Effector CD4-positive, alpha-beta T cell (primary cell): ENCODE measurements around the gene FAM187B.
"Not testable (repeated sequence)": the region's sequence is repeated elsewhere in the genome, so short reads cannot be mapped to it uniquely, and the experiment has no call there.

Source experiments
- DNase-seq: peaks from one replicate; pipeline ENCODE4 v3.0.0-alpha.2; 2020

Gene FAM187B

GRCh38 chr19:35211545-35212230, 16.9 kb downstream of the FAM187B start:
- DNase-seq: peak; percentile 84

DNA sequence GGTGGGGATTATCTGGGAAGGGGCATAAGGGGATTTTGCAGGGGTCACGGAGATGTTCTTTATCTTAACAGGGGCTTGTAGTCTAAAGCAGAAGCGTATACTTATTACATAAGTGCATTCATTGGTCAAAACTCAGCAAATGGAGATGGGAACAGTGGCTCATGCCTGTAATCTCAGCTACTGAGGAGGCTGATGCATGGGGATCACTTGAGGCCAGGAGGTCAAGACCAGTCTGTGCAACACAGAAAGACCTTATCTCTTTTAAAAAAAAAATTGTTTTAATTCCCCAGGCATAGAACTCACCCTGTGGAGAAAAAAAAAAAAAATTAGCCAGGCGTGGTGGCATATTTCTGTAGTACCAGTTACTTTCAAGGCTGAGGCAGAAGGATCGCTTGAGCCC, 18.9 kb downstream of the FAM187B start:
- DNase-seq: no peak

- no peak for DNase-seq
Observed at GRCh38 chr19:35208121-35208520, 20.4 kb downstream of the FAM187B start.

DNA sequence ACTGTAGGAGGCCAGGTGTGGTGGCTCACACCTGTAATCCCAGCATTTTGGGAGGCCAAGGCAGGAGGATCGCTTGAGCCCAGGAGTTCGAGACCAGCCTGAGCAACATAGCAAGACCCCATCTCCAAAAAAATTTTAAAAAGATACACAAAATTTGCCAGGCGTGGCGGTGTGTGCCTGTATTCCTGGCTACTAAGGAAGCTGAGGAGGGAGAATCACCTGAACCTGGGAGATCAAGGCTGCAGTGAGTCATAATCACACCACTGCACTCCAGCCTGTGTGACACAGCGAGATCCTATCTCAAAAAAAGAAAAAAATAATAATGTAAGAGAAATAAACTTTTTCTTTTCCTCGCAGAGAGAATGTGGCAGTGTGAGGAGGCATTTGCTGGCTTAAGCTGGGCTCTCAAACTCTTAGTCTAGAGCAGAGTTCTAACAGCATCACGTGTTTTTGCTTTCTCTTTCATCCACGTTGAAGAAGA, 21.1 kb downstream of the FAM187B start:
- peak; percentile 50 for DNase-seq

DNA sequence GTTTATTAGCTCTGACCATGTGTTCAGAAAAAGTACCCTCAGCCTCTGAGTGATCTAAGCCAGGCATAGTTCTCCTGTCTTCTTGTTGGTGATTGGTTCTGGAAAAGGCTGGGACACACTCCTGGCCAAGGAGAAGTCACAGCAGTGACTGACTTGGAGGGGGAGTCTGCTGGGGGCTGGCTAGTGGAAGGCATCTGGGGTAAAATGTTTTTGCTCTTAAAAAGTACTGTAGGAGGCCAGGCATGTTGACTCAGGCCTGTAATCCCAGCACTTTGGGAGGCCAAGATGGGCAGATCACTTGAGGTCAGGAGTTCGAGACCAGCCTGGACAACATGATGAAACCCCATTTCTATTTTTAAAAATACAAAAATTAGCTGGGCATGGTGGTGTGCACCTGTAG, 21.7 kb downstream of the FAM187B start:
- no peak for DNase-seq

GRCh38 chr19:35206379-35206778, 22.2 kb downstream of the FAM187B start:
- peak; percentile 63 for DNase-seq

GRCh38 chr19:35205733-35206323, 22.7 kb downstream of the FAM187B start:
- no peak for DNase-seq

DNA sequence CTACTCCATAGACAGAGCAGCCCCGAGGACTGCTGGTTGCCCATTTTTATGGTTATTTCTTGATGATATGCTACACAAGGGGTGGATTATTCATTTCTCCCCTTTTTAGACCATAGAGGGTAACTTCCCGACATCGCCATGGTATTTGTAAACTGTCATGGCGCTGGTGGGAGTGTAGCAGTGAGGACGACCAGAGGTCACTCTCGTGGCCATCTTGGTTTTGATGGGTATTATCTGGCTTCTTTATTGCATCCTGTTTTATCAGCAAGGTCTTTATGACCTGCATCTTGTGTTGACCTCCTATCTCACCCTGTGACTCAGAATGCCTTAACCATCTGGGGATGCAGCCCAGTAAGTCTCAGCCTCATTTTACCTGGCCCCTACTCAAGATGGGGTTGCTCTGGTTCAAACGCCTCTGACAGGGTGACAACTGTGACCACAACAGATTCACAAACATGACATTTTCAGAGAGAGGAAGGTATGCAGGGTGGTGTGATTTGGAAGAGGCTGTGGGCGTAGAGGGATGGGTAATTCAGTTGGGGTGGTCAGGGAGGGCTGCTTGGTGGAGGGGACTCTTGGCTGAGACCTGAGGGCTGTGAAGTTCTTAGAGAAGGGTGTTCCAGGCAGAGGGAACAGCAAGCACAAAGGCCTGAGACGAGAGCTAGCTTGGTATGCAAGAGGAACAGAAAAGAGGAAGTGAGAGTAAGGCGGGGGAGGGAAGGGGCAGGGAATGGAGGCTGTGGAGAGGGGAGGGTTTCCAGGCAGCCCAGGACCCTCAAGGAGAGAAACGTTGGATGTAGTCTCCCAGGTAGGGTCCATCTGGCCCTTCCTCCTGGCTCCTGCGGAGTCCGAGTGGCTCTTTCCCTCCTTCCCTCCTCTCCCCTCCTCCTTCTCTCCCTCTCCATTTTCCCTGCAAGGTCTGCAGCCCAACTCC, 23.5 kb downstream of the FAM187B start:
- no peak for DNase-seq

DNA sequence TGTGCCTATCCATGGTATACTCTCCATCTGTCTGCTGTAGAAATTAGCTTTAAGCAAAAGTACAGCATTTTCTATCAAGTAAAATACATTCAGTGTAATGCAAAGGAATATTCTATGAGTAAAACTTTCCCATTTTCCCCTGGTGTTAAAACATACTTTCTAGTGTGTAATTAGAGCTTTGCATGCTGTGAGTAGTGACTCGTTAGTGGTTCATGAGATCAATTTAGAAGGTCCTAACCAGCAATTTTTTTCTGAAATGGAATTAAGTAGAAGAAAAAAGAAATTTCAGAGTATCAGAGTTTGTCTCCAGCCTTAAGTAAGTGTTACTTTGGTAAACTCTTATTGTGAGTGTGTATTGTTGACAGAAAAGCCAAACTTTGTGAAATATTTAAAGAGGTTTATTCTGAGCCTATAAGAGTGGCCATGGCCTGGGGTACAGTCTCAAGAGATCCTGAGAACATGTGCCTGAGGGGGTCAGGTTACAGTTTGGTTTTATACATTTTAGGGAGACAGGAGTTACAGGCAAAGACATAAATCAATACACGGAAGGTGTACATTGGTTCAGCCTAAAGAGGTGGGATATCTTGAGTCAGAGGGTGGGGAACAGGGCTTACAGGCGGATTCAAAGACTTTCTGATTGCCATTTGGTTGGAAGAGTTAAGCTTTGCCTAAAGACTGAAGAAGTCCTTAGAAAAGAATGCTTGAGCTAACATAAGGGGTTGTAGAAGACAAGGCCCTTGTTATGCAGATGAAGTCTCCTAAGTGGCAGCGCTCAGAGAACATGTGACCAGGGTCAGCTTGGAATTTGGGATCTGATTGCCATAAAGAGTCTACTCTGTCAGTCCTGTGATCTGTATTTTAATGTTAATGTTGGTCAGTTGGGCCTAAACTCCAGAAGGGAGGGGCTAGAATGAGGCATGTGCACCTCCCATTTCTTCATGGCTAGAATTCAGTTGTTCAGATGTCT, 25.5 kb downstream of the FAM187B start:
- DNase-seq: no peak

DNA sequence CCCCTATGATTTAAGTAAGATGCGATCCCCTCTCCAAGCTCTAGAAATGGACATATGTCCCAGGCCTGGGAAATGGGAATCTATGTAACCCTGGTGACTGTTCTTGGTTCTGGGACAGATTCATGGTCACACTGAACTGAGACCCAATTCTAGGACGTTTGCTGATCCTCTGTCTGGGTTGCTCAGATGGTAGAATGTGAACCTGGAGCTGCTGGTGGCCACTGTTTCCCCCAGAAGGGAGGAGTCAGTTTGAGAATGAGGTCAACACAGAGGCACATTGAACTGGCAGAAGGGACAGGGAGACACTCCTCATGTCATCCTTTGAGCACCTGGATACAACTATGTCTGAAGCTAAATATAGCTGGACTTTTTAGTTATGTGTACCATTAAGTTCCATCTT, 29.1 kb downstream of the FAM187B start:
- no peak for DNase-seq

- DNase-seq: not testable (repeated sequence)
Observed at GRCh38 chr19:35196861-35197260, 31.7 kb downstream of the FAM187B start.

- DNase-seq: no peak
Observed at GRCh38 chr19:35195830-35196229, 32.7 kb downstream of the FAM187B start.

DNA sequence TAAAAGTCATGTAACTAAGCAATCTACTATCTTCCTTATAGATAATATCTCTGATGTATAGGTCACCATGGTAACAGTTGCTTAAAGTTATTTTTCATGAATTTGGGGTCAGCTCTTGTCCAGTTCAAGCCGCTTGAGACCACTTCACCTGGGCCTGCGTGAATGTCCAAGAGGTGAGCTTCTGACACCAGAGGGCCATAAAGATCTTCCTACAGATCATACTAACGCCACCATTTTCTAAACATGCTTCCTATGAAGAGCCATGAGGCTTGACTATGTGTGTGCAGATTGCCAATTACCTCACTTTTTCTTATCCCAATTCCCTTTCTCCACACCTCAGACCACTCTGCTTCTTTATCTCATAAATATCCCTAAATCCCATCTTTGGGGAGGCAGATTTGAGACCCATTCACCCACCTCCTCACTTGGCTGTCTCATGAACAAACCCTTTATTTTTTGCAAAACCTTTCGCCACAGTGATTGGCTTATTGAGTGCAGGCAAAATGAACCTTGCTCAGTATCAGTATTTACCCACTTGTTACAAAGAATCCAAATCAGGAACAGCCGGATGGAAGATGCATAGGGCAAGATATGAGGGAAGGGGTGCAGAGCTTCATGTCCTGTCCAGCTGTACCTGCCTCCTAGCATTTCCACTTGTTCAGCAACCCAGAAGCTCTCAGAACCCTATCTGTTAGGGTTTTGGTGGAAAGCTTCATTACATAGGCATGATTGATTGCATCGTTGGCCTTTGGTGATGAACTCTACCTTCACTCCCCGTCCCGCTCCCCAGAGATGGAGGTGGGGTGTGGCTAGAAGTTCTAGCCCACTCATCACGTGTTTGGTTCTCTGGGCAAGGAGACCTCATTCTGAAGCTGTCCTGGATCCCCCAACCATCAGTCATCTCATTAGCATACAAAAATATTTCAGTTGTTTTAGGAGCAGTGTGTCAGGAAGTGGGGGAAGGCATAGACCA, 34.2 kb downstream of the FAM187B start:
- DNase-seq: no peak

- no peak for DNase-seq
Observed at GRCh38 chr19:35184884-35185283, 43.7 kb downstream of the FAM187B start.

DNA sequence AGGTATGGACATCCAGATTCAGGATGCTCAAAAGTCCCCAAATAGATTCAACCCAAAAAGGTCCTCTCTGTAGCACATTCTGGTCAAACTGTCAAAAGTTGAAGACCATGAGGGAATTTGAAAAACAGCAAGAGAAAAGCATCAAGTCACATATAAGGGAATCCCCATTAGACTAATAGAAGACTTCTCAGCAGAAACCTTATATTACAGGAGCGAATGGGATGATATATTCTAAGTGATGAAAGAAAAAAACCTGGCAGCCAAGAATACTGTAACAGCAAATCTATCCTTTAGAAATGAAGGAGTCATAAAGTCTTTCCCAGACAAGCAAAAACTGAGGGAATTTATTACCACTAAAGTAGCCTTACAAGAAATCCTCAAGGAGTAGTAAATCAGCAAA, 44.3 kb downstream of the FAM187B start:
- no peak for DNase-seq

DNA sequence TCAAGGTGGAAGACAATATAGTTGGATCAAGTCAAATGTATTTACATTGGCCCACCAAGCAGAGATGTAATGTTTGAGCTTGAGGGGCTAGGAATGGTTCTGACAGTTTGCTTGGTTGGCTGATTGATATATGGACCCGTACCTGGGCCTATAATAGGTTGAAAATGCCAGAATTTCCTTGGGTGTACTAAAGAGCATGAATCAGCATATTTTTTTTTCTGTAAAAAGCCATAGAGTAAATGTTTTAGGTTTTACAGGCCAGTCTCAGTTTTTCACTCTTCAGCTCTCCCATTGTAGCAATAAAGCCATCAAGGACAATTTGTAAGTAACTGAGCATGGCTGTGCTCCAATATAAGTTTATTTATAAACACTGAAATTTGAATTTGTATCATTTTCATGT, 47.2 kb downstream of the FAM187B start:
- DNase-seq: no peak

GRCh38 chr19:35179830-35180229, 48.7 kb downstream of the FAM187B start:
- no peak for DNase-seq

- no peak for DNase-seq
Observed at GRCh38 chr19:35178701-35179100, 49.8 kb downstream of the FAM187B start.

DNA sequence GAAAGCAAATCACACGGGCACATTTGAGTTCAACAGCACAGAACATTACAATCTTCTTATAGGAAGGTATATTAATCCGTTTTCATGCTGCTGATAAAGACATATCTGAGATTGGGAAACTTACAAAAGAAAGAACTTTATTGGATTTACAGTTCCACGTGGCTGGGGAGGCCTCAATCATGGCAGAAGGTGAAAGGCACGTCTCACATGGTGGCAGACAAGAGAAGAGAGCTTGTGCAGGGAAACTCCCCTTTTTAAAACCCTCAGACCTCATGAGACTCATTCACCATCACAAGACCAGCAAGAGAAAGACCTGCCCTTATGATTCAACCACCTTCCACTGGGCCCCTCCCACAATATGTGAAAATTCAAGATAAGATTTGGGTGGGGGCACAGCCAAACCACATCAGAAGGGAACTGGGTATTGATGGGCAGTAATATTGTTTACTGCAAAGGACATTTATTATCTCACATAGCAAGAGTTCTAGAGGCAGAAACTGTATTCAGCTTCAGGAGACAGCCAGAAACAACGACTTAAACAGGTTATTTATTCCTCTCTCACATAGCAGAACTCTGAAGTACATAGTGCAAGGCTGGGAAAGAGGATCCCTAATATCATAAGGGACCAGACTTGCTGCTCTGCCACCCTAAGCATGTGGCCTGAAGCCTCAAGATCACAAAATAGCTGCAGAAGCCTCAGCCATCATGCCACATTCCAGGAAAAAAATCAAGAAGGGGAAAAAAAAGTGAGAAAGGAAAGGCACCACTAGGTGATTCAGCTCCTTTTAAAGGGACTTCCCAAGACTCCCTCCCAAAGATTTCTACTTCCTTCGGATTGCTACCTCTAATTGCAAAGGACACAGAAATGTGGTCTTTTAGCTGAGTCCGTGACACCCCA, 50.9 kb downstream of the FAM187B start:
- no peak for DNase-seq

DNA sequence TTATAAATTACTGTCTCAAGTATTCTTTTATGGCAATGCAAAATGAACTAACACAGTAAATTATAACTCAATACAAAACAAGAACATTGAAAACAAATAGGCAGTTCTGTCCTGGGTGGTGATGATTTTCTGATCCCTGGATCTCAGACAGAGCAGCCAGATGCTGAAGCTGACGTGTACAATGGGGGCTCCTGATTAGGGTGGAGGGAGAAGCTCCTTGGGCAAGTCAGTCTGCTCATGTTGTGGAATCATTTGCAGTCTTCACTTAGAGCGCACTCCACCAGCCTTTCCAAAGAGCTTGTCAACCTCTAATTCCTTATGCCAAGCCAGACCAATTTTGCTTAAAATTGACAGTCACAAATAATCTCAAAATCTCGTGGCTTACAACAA, 52.4 kb downstream of the FAM187B start:
- no peak for DNase-seq
